ENCODE data around the gene MISP.
"Not testable (repeated sequence)": the region's sequence is repeated elsewhere in the genome, so short reads cannot be mapped to it uniquely, and the experiment has no call there.

Gene MISP

GRCh38 chr19:750640-751423 lies at the start of gene MISP:
Gene MISP, plus strand, starts transcription at chr19:751112. Its CDS starts 5,835 bp downstream, at chr19:756947.
- no peak for DNase-seq (ENCODE audit: low spot score)

GRCh38 chr19:702847-703246 lies 48.1 kb upstream of the MISP start:
- not testable (repeated sequence) for DNase-seq (ENCODE audit: low spot score)

GRCh38 chr19:703329-703650 lies 47.6 kb upstream of the MISP start:
- no peak for DNase-seq (ENCODE audit: low spot score)

GRCh38 chr19:703651-704446 lies 47.1 kb upstream of the MISP start:
- DNase-seq (ENCODE audit: low spot score) = peak; percentile 95

- no peak for DNase-seq (ENCODE audit: low spot score)
These were observed 46.5 kb upstream of the MISP start for GRCh38 chr19:704447-704741.

- peak; percentile 76 for DNase-seq (ENCODE audit: low spot score)
These were observed 42.5 kb upstream of the MISP start, which contains the start of gene PALM for GRCh38 chr19:708154-709143. Gene PALM, plus strand, starts transcription at chr19:708935. Its CDS starts 212 bp downstream, at chr19:709147.

- DNase-seq (ENCODE audit: low spot score) = peak; percentile 63
These were observed 41.5 kb upstream of the MISP start for GRCh38 chr19:709196-709964.

GRCh38 chr19:709965-710571 lies 40.8 kb upstream of the MISP start:
- no peak for DNase-seq (ENCODE audit: low spot score)

GRCh38 chr19:710767-711166 lies 40.1 kb upstream of the MISP start:
- no peak for DNase-seq (ENCODE audit: low spot score)

GRCh38 chr19:711254-711653 lies 39.7 kb upstream of the MISP start:
- DNase-seq (ENCODE audit: low spot score) = no peak

- no peak for DNase-seq (ENCODE audit: low spot score)
These were observed 35.6 kb upstream of the MISP start for GRCh38 chr19:715347-715746.

GRCh38 chr19:718251-718951 lies 32.5 kb upstream of the MISP start:
- DNase-seq (ENCODE audit: low spot score) = no peak

GRCh38 chr19:718991-719512 lies 31.9 kb upstream of the MISP start:
- DNase-seq (ENCODE audit: low spot score) = no peak

- DNase-seq (ENCODE audit: low spot score) = no peak
These were observed 31.1 kb upstream of the MISP start for GRCh38 chr19:719636-720344.

GRCh38 chr19:720345-721160 lies 30.4 kb upstream of the MISP start:
- DNase-seq (ENCODE audit: low spot score) = no peak

GRCh38 chr19:722553-723101 lies 28.3 kb upstream of the MISP start:
- no peak for DNase-seq (ENCODE audit: low spot score)

- DNase-seq (ENCODE audit: low spot score) = no peak
These were observed 27.7 kb upstream of the MISP start for GRCh38 chr19:723247-723646.

- no peak for DNase-seq (ENCODE audit: low spot score)
These were observed 27.2 kb upstream of the MISP start for GRCh38 chr19:723714-724113.

Measured in ecto neural progenitor cell (in vitro differentiated cells).